Natural killer cell (primary cell): ENCODE measurements around the gene HNRNPA1. TPM values are rescaled to one million over a fixed set of nuclear protein-coding genes. Genes with fewer than 3 reads are reported as not detected.
"Not testable (repeated sequence)": the region's sequence is repeated elsewhere in the genome, so short reads cannot be mapped to it uniquely, and the experiment has no call there.

ENCODE experiments used
- ATAC-seq, 3 donors: fragments of 150-1000 bp in 2 of 3; fragments of 200-7000 bp in 1 of 3; cut with Tn5 transposase; 1 replicate in 1 of 3; 2 replicates in 2 of 3; pipeline ENCODE4 v1.10.0; 2021; ENCODE audit warnings: mild to moderate bottlenecking in 2 of 3, moderate library complexity in 2 of 3
- DNase-seq, 2 donors: peaks; one replicate each; pipeline versions ENCODE4 v3.0.0 to v3.0.0-alpha.2; 2013 to 2021; ENCODE audit warnings: mixed read lengths in 1 of 2
- H3K27ac ChIP-seq: one replicate; pipeline ENCODE4 v1.5.1; 2013; ENCODE audit warnings: mild to moderate bottlenecking, low read length
- H3K27me3 ChIP-seq: one replicate; pipeline ENCODE4 v1.6.1; 2013; ENCODE audit warnings: low read length; ENCODE audit not compliant: control insufficient read depth, insufficient read depth
- H3K36me3 ChIP-seq: one replicate; pipeline ENCODE4 v1.6.1; 2013; ENCODE audit warnings: low read length; ENCODE audit not compliant: control insufficient read depth, insufficient read depth
- H3K4me1 ChIP-seq: one replicate; pipeline ENCODE4 v1.6.1; 2013; ENCODE audit warnings: low read length; ENCODE audit not compliant: control insufficient read depth, insufficient read depth
- H3K4me3 ChIP-seq: one replicate; pipeline ENCODE4 v1.5.1; 2013; ENCODE audit warnings: low read length
- H3K9me3 ChIP-seq: one replicate; pipeline ENCODE4 v1.6.1; 2013; ENCODE audit warnings: low read length; ENCODE audit not compliant: control insufficient read depth, insufficient read depth
- H3K27ac Mint-ChIP-seq, 2 donors: one replicate each; pipeline ENCODE4 v1.8.0; 2022; ENCODE audit warnings: mild to moderate bottlenecking in 2 of 2, mixed read lengths in 2 of 2, moderate library complexity in 1 of 2
- H3K27me3 Mint-ChIP-seq, 2 donors: one replicate each; pipeline ENCODE4 v1.8.0; 2022; ENCODE audit warnings: low read depth in 2 of 2, mixed read lengths in 2 of 2
- H3K36me3 Mint-ChIP-seq: one replicate; pipeline ENCODE4 v1.8.0; 2022; ENCODE audit warnings: mixed read lengths
- H3K4me1 Mint-ChIP-seq, 2 donors: one replicate each; pipeline ENCODE4 v1.8.0; 2022; ENCODE audit warnings: mixed read lengths in 2 of 2
- H3K4me3 Mint-ChIP-seq: one replicate; pipeline ENCODE4 v1.8.0; 2022; ENCODE audit warnings: mild to moderate bottlenecking, moderate library complexity, mixed read lengths
- H3K9me3 Mint-ChIP-seq, 2 donors: one replicate each; pipeline ENCODE4 v1.8.0; 2022; ENCODE audit warnings: mixed read lengths in 2 of 2
- WGBS: methylation state at CpG from one replicate; pipeline ENCODE4 v1.1.7; 2013; ENCODE audit warnings: missing lambda C conversion rate; ENCODE audit not compliant: insufficient coverage; 5-methylcytosine and 5-hydroxymethylcytosine counted together
- intact Hi-C: fragments of 100-400 bp; cut with micrococcal nuclease; formaldehyde crosslinking; loops from one replicate; pipeline ENCODE4 v1.14.2; 2022
- total RNA-seq, 4 donors: library from RNA; stranded (reverse); fragments of 120-200 nt in 1 of 4; gene quantifications; one replicate each; pipeline versions ENCODE4 v1.2.3 to v1.2.4, GENCODE V29; 2013 to 2022
- TF ChIP-seq, protein P1 (sequence below): fragments of 200-600 bp; IDR thresholded peaks from one replicate; pipeline ENCODE4 v1.8.0; 2022; ENCODE audit warnings: antibody characterized with exemption

The HNRNPA1 gene
- total RNA-seq, 3 donors from 2014 or later (not counting 1 experiment from before 2014, with no cell fraction given) = 1,172 to 1,525 (median 1,292) TPM

DNA sequence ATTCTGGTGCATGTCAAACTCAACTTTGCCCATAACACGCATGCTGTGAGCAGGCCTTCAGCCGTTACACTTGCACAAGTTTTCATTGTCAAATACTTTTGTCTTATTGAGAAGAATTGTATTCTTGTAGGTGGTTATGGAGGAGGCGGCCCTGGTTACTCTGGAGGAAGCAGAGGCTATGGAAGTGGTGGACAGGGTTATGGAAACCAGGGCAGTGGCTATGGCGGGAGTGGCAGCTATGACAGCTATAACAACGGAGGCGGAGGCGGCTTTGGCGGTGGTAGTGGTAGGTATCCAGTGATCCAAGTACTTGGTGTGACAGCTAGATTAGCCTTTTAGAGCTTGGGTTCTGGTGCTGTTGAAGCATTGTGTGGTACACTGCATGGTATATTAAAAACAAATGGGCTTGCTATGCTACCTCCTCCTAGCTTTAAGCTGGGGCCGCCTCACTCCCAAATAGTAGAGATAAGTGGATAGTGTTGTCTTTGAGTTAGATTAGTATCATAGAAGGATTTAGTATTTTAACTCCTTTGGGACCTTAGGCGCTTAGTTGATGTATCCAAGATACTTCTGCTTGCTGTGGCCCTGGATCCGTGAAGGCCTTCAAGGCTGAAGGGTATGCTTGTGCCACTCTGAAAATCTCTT is 2.5 kb downstream of the HNRNPA1 start:
- 42% methylated on average over 10 of the region's 11 CpGs for WGBS
- H3K36me3 ChIP-seq = peaks cover 64% of the 10 kb centered on the region
- Mint-ChIP-seq H3K4me1 (peaks cover 6 to 18% of the 10 kb centered on the region in 2 donors), H3K9me3 (no peaks in the 10 kb centered on the region), H3K4me3 (no peak overlapping the region), H3K27me3 (no peaks in the 10 kb centered on the region), H3K27ac (no peak overlapping the region), H3K36me3 (peaks cover 44% of the 10 kb centered on the region)
- intact Hi-C loops = loop anchor here (5.0 to 10.0 kb wide), 3 partner anchors 214 to 326 kb away; partner anchors contain the start of gene NCKAP1L
- no peak overlapping the region for H3K4me3 ChIP-seq
- TF ChIP-seq, protein P1, sequence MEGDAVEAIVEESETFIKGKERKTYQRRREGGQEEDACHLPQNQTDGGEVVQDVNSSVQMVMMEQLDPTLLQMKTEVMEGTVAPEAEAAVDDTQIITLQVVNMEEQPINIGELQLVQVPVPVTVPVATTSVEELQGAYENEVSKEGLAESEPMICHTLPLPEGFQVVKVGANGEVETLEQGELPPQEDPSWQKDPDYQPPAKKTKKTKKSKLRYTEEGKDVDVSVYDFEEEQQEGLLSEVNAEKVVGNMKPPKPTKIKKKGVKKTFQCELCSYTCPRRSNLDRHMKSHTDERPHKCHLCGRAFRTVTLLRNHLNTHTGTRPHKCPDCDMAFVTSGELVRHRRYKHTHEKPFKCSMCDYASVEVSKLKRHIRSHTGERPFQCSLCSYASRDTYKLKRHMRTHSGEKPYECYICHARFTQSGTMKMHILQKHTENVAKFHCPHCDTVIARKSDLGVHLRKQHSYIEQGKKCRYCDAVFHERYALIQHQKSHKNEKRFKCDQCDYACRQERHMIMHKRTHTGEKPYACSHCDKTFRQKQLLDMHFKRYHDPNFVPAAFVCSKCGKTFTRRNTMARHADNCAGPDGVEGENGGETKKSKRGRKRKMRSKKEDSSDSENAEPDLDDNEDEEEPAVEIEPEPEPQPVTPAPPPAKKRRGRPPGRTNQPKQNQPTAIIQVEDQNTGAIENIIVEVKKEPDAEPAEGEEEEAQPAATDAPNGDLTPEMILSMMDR = no peak
- no peaks in the 10 kb centered on the region for H3K27me3 ChIP-seq
- no peak overlapping the region for H3K27ac ChIP-seq
- DNase-seq = peak in 1 of 2 donors; percentile 36
- H3K4me1 ChIP-seq = peaks cover 45% of the 10 kb centered on the region
- no peak for ATAC-seq
- no peaks in the 10 kb centered on the region for H3K9me3 ChIP-seq

DNA sequence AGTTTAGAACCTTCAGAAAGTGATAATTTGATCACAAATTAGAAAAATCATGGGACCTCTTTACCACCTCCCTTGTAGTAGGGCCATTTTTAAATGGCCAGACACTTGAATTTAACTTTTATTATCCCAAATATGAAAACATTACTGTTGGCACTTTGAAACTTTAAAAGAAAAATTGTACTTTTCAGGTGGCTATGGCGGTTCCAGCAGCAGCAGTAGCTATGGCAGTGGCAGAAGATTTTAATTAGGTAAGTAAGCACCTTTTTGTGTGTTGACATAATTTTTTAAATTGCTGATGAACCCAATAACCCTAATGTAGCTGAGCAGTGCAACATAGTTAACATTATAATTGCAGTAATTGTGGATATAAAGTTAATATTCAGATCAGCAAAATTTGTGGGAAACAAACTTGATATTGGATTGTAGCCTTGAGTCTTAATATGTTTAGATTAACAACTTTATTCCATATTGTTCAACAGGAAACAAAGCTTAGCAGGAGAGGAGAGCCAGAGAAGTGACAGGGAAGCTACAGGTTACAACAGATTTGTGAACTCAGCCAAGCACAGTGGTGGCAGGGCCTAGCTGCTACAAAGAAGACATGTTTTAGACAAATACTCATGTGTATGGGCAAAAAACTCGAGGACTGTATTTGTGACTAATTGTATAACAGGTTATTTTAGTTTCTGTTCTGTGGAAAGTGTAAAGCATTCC is 3.7 kb downstream of the HNRNPA1 start:
- H3K36me3 ChIP-seq = peaks cover 66% of the 10 kb centered on the region
- DNase-seq, H3K27me3 Mint-ChIP-seq, ATAC-seq, H3K4me3 Mint-ChIP-seq, H3K9me3 ChIP-seq, H3K27me3 ChIP-seq, H3K27ac Mint-ChIP-seq, H3K4me3 ChIP-seq, H3K9me3 Mint-ChIP-seq, H3K27ac ChIP-seq: not testable (repeated sequence)
- 40% methylated on average over 1 of the region's 2 CpGs for WGBS
- Mint-ChIP-seq H3K36me3 (peaks cover 44% of the 10 kb centered on the region), H3K4me1 (peaks cover 6 to 18% of the 10 kb centered on the region in 2 donors)
- intact Hi-C loops = loop anchor here (5.0 to 10.0 kb wide), 3 partner anchors 213 to 327 kb away; partner anchors contain the start of gene NCKAP1L
- peaks cover 43% of the 10 kb centered on the region for H3K4me1 ChIP-seq

DNA sequence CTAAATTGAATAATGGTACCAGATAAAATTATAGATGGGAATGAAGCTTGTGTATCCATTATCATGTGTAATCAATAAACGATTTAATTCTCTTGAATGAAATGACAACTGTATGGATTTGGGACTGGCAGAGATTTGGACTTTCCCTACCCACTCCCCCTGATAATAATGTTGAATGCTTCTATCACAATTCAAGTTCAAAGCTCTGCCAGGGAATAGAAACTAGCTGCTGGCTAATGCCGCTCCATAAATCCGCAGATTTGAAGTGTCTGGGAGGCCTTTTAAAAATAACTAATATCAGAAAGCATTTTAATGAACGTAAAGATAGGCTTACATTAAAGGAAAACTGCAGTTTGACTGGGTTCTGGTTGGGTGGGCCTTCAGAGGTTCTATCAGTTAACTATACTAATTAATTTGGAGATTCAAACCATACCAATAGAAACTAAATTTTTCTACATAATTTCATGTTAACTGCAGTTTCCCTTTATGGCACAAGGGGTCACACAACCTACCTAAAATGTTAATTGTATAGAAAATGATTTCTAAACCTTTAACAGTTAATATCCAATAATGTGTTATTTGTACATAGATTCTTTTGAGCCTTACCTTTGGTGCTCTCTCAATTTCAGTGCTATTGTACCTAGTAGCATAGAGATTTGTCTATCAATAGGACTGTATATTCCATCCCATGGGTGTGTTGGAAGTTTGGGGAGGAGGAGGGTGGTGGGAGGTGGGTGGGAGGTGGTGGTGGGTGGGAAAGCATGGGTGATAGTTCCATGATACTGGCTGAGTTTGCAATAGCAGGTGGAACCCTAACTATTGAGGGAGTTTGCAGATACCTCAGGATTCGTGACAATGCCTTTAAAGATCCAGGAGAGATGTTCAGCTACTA is 4.9 kb downstream of the HNRNPA1 start:
- peaks cover 6 to 18% of the 10 kb centered on the region in 2 donors for H3K4me1 Mint-ChIP-seq

More for the DNA sequence above, 4.9 kb downstream of the HNRNPA1 start:
- Histone ChIP-seq H3K4me1 (peaks cover 45% of the 10 kb centered on the region), H3K27ac (no peak overlapping the region), H3K9me3 (no peaks in the 10 kb centered on the region), H3K27me3 (no peaks in the 10 kb centered on the region), H3K4me3 (no peak overlapping the region), H3K36me3 (peaks cover 66% of the 10 kb centered on the region)
- ATAC-seq (no peak), DNase-seq (peak in 1 of 2 donors; percentile 33)
- WGBS = 94% methylated on average over 3 of the region's 5 CpGs
- H3K36me3 Mint-ChIP-seq = peaks cover 44% of the 10 kb centered on the region
- intact Hi-C loops = loop anchor here (10.0 kb wide), 1 partner anchor 271 kb away; no protein-coding TSS in a partner anchor
- H3K27ac Mint-ChIP-seq = no peak overlapping the region
- H3K27me3 Mint-ChIP-seq = no peaks in the 10 kb centered on the region
- TF ChIP-seq, protein P1 = peak; percentile 36
- H3K4me3 Mint-ChIP-seq = peak overlapping the region; percentile 45
- H3K9me3 Mint-ChIP-seq = no peaks in the 10 kb centered on the region
